ENCODE measurements around the gene PDSS1. TPM values are rescaled to one million over a fixed set of nuclear protein-coding genes. Genes with fewer than 3 reads are reported as not detected.

PDSS1 gene
- total and polyA plus RNA-seq, 9 of the 15 experiments (the other 6 are each of a cell fraction or from before 2014, with no cell fraction given), result 11.0 to 59.5 (median 45.3) TPM

GRCh38 chr10:26697163-26697921 is at the start of gene PDSS1 (continued):
- TF ChIP-seq RBBP5 (IDR thresholded peaks at IDR 0.05; ENCODE audit: borderline replicate concordance, insufficient read depth, low read length, poor library complexity, severe bottlenecking) (peak; percentile 98), CREB1 (IDR thresholded peaks at IDR 0.05) (no peak), CREB1 (CRISPR knock-in tag; IDR thresholded peaks at IDR 0.05) (no peak), ZBED1 (IDR thresholded peaks at IDR 0.05) (no peak), MCM7 (IDR thresholded peaks at IDR 0.05) (no peak), HLTF (IDR thresholded peaks at IDR 0.05) (no peak), RBM15 (IDR thresholded peaks at IDR 0.05; ENCODE audit: insufficient read depth, low read length) (no peak), DEAF1 (CRISPR knock-in tag; IDR thresholded peaks at IDR 0.05) (0 out of 2 replicates have a peak, but pooled peaks have one; percentile 5), NR4A1 (CRISPR knock-in tag; IDR thresholded peaks at IDR 0.05) (0 out of 2 replicates have a peak, but pooled peaks have one; percentile 67), NR4A1 (tag; IDR thresholded peaks at IDR 0.05) (no peak), POLR2AphosphoS2 (IDR thresholded peaks at IDR 0.05; ENCODE audit: low read length) (no peak), ELK3 (CRISPR knock-in tag; IDR thresholded peaks at IDR 0.05) (no peak), HNRNPL (IDR thresholded peaks at IDR 0.05; ENCODE audit: low read depth, low read length) (no peak; the same call in 1 of the 2 replicates), CCNT2 (IDR thresholded peaks at IDR 0.05; ENCODE audit: borderline replicate concordance, extremely low read depth, insufficient read length, low read depth, low read length) (no peak), ZNF586 (CRISPR knock-in tag; conservative IDR thresholded peaks at IDR 0.05) (no peak), SRSF7 (optimal IDR thresholded peaks at IDR 0.05; ENCODE audit: low read depth, low read length) (no peak), ID3 (CRISPR knock-in tag; IDR thresholded peaks at IDR 0.05) (no peak), ID3 (tag; IDR thresholded peaks at IDR 0.05) (peak; percentile 52; the same call in 1 of the 2 replicates), RBM17 (IDR thresholded peaks at IDR 0.05; ENCODE audit: borderline replicate concordance, low read depth, low read length) (no peak), CBFA2T2 (conservative IDR thresholded peaks at IDR 0.05) (no peak), EP300 (IDR thresholded peaks at IDR 0.05; ENCODE audit: low read length) (no peak), NR2F6 (CRISPR knock-in tag; IDR thresholded peaks at IDR 0.05) (no peak), TEAD4 (IDR thresholded peaks at IDR 0.05; ENCODE audit: low read length) (no peak), TEAD4 (CRISPR knock-in tag; IDR thresholded peaks at IDR 0.05; ENCODE audit: borderline replicate concordance) (no peak), NR0B1 (IDR thresholded peaks at IDR 0.05; ENCODE audit: partially characterized antibody) (no peak), KAT7 (CRISPR knock-in tag; IDR thresholded peaks at IDR 0.05; ENCODE audit: borderline replicate concordance) (peak; percentile 45; the same call in 1 of the 2 replicates)

All from K562 (cell line).